MM.1S (cell line): Measurements from ENCODE around the gene NBPF11.
"Not testable (repeated sequence)": the region's sequence is repeated elsewhere in the genome, so short reads cannot be mapped to it uniquely, and the experiment has no call there.

Experiments used
- DNase-seq: peaks from one replicate; pipeline ENCODE4 v3.0.0-alpha.2; 2015
- H2AFZ ChIP-seq: fragments of 300-600 bp; sonication (generic); 2 replicates; pipeline ENCODE4 v1.6.0; 2016; ENCODE audit warnings: antibody characterized with exemption, low read length
- H3F3A ChIP-seq: fragments of 300-600 bp; sonication (generic); 2 replicates; pipeline ENCODE4 v1.6.1; 2016; ENCODE audit warnings: mild to moderate bottlenecking, antibody characterized with exemption, low read length, moderate library complexity, mixed read lengths; ENCODE audit not compliant: insufficient read depth
- H3K27ac ChIP-seq: fragments of 300-600 bp; sonication (generic); 2 replicates; pipeline ENCODE4 v1.5.1; 2016; ENCODE audit warnings: mild to moderate bottlenecking, low read length
- H3K27me3 ChIP-seq: fragments of 300-600 bp; sonication (generic); replicated peaks from 2 replicates; pipeline ENCODE4 v1.6.0; 2016; ENCODE audit warnings: low read length; ENCODE audit not compliant: insufficient read depth
- H3K36me3 ChIP-seq: fragments of 300-600 bp; sonication (generic); replicated peaks from 2 replicates; pipeline ENCODE4 v1.6.1; 2016; ENCODE audit warnings: mild to moderate bottlenecking, low read length, mixed read lengths; ENCODE audit not compliant: insufficient read depth
- H3K4me1 ChIP-seq: fragments of 300-600 bp; sonication (generic); 2 replicates; pipeline ENCODE4 v1.6.1; 2016; ENCODE audit warnings: low read length, mixed read lengths
- H3K4me2 ChIP-seq: fragments of 300-600 bp; sonication (generic); 2 replicates; pipeline ENCODE4 v1.6.0; 2016; ENCODE audit warnings: low read depth, low read length
- H3K4me3 ChIP-seq: fragments of 300-600 bp; sonication (generic); 2 replicates; pipeline ENCODE4 v1.5.1; 2016; ENCODE audit warnings: low read length, mixed read lengths
- H3K79me2 ChIP-seq: fragments of 300-600 bp; sonication (generic); 2 replicates; pipeline ENCODE4 v1.6.1; 2016; ENCODE audit warnings: mixed run types, low read length, mixed read lengths
- H3K9ac ChIP-seq: fragments of 300-600 bp; sonication (generic); 2 replicates; pipeline ENCODE4 v1.6.1; 2016; ENCODE audit warnings: low read length, mixed read lengths
- H3K9me2 ChIP-seq: fragments of 300-600 bp; sonication (generic); replicated peaks from 2 replicates; pipeline ENCODE4 v1.6.1; 2016; ENCODE audit warnings: mild to moderate bottlenecking, low read length, mixed read lengths; ENCODE audit not compliant: insufficient read depth
- H3K9me3 ChIP-seq: fragments of 300-600 bp; sonication (generic); replicated peaks from 2 replicates; pipeline ENCODE4 v1.6.1; 2016; ENCODE audit warnings: mild to moderate bottlenecking, low read length, mixed read lengths; ENCODE audit not compliant: insufficient read depth
- H4K20me1 ChIP-seq: fragments of 300-600 bp; sonication (generic); 2 replicates; pipeline ENCODE4 v1.6.1; 2016; ENCODE audit warnings: mild to moderate bottlenecking, low read length, moderate library complexity, mixed read lengths; ENCODE audit not compliant: insufficient read depth
- EZH2 ChIP-seq: fragments of 300-600 bp; sonication (generic); optimal IDR thresholded peaks from 2 replicates; pipeline ENCODE3; 2017; ENCODE audit warnings: low read depth, mild to moderate bottlenecking, antibody characterized with exemption, low read length, mixed read lengths
- EZH2phosphoT487 ChIP-seq: fragments of 300-600 bp; sonication (generic); IDR thresholded peaks from 2 replicates; pipeline ENCODE4 v1.6.1; 2018; ENCODE audit warnings: antibody characterized with exemption, low read length
- TF ChIP-seq, protein P1 (sequence below): fragments of 300-600 bp; sonication (generic); IDR thresholded peaks from 2 replicates; pipeline ENCODE4 v1.5.1; 2016; ENCODE audit warnings: antibody characterized with exemption, low read length, mixed read lengths

NBPF11 gene

DNA sequence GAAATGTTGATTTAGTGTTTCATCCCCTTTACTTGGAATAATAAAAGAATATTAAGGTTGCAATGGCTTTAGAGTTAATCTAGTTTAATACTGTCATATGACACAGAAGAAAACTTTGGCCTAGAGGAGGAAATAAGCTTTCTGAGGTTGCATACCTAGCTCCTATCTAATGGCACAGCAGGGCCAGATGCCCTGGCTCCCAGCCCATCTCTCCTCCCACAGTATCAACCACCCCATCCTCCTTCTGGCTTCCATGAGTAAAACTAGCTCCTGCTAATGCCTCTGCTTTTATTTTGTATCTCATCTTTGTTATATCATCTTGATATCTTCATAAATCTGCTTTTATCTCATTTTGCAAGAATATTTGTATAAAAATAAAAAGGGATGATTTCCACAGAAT is 19.9 kb upstream of the NBPF11 start:
- not testable (repeated sequence) for H2AFZ ChIP-seq, H3K9me3 ChIP-seq, H3K27me3 ChIP-seq, H3K36me3 ChIP-seq, DNase-seq, H3K4me3 ChIP-seq, H3K27ac ChIP-seq, H3K4me1 ChIP-seq, H3F3A ChIP-seq, H3K4me2 ChIP-seq, H3K9me2 ChIP-seq, H3K79me2 ChIP-seq, H3K9ac ChIP-seq, H4K20me1 ChIP-seq

DNA sequence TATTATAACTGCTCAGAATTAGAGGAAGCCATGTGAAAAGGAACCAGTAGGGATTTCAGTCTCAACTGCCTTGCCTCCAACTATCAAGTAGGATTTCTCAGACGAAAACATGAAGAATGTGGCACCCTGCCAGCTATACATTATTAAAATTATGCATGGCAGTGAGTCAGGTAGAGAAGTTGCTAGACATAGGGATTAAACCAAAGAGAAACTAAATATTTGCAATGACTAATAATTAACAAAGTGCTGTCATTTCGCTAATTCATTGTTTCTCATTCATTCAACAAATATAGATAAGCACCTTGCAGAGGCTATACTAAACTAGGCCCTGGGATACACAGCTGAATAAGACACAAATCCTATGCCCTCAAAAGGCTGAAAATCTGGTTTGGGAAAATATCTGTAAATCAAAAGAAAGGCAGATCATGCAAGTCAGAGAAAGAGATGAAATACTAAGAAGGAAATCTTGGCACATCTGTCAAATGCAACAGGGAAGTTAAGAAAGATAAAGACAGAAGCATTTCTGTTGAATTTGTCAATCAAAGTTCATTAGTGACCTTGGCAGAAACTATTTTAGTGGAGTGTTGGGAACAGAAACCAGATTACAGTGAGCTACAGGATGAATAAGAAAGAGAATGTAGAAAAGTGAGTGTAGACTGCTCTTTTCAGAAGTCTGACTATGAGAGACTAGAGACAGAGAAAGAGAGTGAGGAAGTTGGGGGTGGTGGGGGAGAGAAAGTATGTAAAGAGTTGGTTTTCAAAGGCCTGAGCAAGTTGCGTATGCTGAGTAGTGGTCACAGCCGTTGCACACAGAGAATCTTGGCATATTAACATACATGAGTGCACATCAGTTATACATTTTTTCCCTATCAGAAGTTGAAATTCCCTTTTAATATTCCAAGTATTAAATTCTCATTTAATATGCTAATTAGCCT is 14.7 kb upstream of the NBPF11 start:
- Histone ChIP-seq H3K36me3 (no peaks in the 10 kb centered on the region), H3K9me3 (no peaks in the 10 kb centered on the region), H3F3A (no peaks in the 10 kb centered on the region), H3K4me3 (no peak overlapping the region), H3K9me2 (no peaks in the 10 kb centered on the region), H2AFZ (no peak overlapping the region), H3K4me2 (no peak overlapping the region), H3K9ac (no peak overlapping the region), H3K27me3 (no peaks in the 10 kb centered on the region), H4K20me1 (no peaks in the 10 kb centered on the region), H3K79me2 (no peaks in the 10 kb centered on the region), H3K4me1 (no peaks in the 10 kb centered on the region), H3K27ac (no peak overlapping the region)
- TF ChIP-seq, protein P1, sequence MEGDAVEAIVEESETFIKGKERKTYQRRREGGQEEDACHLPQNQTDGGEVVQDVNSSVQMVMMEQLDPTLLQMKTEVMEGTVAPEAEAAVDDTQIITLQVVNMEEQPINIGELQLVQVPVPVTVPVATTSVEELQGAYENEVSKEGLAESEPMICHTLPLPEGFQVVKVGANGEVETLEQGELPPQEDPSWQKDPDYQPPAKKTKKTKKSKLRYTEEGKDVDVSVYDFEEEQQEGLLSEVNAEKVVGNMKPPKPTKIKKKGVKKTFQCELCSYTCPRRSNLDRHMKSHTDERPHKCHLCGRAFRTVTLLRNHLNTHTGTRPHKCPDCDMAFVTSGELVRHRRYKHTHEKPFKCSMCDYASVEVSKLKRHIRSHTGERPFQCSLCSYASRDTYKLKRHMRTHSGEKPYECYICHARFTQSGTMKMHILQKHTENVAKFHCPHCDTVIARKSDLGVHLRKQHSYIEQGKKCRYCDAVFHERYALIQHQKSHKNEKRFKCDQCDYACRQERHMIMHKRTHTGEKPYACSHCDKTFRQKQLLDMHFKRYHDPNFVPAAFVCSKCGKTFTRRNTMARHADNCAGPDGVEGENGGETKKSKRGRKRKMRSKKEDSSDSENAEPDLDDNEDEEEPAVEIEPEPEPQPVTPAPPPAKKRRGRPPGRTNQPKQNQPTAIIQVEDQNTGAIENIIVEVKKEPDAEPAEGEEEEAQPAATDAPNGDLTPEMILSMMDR = no peak
- no peak for TF ChIP-seq EZH2phosphoT487
- TF ChIP-seq EZH2 = no peak
- no peak for DNase-seq

DNA sequence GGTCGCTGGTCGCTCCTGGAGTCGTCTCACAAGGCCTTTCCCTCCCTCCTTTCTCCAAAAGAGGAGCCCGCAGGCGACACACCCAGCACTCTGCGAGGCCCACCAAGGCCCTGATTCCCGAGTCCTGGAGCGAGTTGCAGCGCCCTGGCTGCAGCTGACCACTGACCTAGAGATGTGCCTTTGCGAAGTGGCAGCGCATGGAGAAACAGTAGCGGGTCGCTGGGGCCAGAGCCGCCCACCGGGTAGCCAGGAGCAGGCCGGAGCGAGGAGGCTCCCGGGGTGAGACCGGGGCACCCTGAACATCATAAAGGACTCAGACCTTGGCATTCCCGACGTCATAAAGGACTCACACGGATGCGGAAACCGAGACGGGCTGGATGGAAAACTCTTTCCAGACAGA is 10.3 kb upstream of the NBPF11 start:
- Histone ChIP-seq H2AFZ (no peak overlapping the region), H4K20me1 (no peaks in the 10 kb centered on the region), H3K9me3 (no peaks in the 10 kb centered on the region), H3K27ac (no peak overlapping the region), H3K4me2 (no peak overlapping the region), H3K9ac (no peak overlapping the region), H3F3A (no peaks in the 10 kb centered on the region), H3K79me2 (no peaks in the 10 kb centered on the region), H3K4me3 (no peak overlapping the region), H3K9me2 (no peaks in the 10 kb centered on the region), H3K27me3 (peaks cover 9% of the 10 kb centered on the region), H3K4me1 (no peaks in the 10 kb centered on the region), H3K36me3 (no peaks in the 10 kb centered on the region)
- TF ChIP-seq EZH2 = no peak
- TF ChIP-seq, protein P1 = no peak
- TF ChIP-seq EZH2phosphoT487 = no peak
- no peak for DNase-seq
